CD14-positive monocyte (primary cell): Measurements from ENCODE around the gene CHRD. TPM values are rescaled to one million over a fixed set of nuclear protein-coding genes. Genes with fewer than 3 reads are reported as not detected.

Source experiments
- DNase-seq, 3 donors: peaks; one replicate each; pipeline ENCODE4 v3.0.0-alpha.2; 2011 to 2022
- H2AFZ ChIP-seq: 2 replicates; pipeline ENCODE4 v1.6.0; 2012; ENCODE audit warnings: mild to moderate bottlenecking, low read depth, low read length, inconsistent platforms; ENCODE audit not compliant: insufficient read depth, poor library complexity, severe bottlenecking
- H3K27ac ChIP-seq, 2 donors: 1 replicate in 1 of 2; 2 replicates in 1 of 2; pipeline ENCODE4 v1.5.1; 2012 to 2013; ENCODE audit warnings: low read length in 2 of 2, control low read depth in 1 of 2, inconsistent platforms in 1 of 2, low read depth in 1 of 2, mild to moderate bottlenecking in 1 of 2
- H3K27me3 ChIP-seq, 2 donors: one replicate each; pipeline versions ENCODE4 v1.6.0 to v1.6.1; 2011 to 2013; ENCODE audit warnings: low read length in 2 of 2; ENCODE audit not compliant: control insufficient read depth in 2 of 2, insufficient read depth in 2 of 2
- H3K36me3 ChIP-seq, 2 donors: replicated peaks in 1 of 2; 1 replicate in 1 of 2; 2 replicates in 1 of 2; pipeline versions ENCODE4 v1.5.1 to v1.6.1; 2012 to 2013; ENCODE audit warnings: low read length in 2 of 2, control low read depth in 1 of 2, inconsistent platforms in 1 of 2, mild to moderate bottlenecking in 1 of 2; ENCODE audit not compliant: insufficient read depth in 2 of 2, control insufficient read depth in 1 of 2
- H3K4me1 ChIP-seq, 2 donors: 1 replicate in 1 of 2; 2 replicates in 1 of 2; pipeline versions ENCODE4 v1.5.1 to v1.6.1; 2012 to 2013; ENCODE audit warnings: low read length in 2 of 2, control low read depth in 1 of 2, inconsistent platforms in 1 of 2, mild to moderate bottlenecking in 1 of 2, moderate library complexity in 1 of 2; ENCODE audit not compliant: insufficient read depth in 2 of 2, control insufficient read depth in 1 of 2
- H3K4me2 ChIP-seq: replicated peaks from 2 replicates; pipeline ENCODE3; 2012; ENCODE audit warnings: low read length, moderate library complexity, mild to moderate bottlenecking; ENCODE audit not compliant: poor library complexity, severe bottlenecking; ENCODE audit errors: extremely low read depth
- H3K4me3 ChIP-seq, 3 experiments: fragments of 200-600 bp in 1 of 3; sonication (generic) in 1 of 3; replicated peaks in 1 of 3; 1 replicate in 2 of 3; 2 replicates in 1 of 3; pipeline ENCODE4 v1.5.1; 2011 to 2013; ENCODE audit warnings: low read length in 3 of 3, mild to moderate bottlenecking in 3 of 3, control low read depth in 2 of 3, low read depth in 2 of 3, inconsistent platforms in 1 of 3, moderate library complexity in 1 of 3
- H3K79me2 ChIP-seq: 2 replicates; pipeline ENCODE4 v1.6.0; 2012; ENCODE audit warnings: mild to moderate bottlenecking, control low read depth, inconsistent platforms, low read length, moderate library complexity; ENCODE audit not compliant: insufficient read depth
- H3K9ac ChIP-seq: 2 replicates; pipeline ENCODE4 v1.6.0; 2017; ENCODE audit warnings: low read length, mild to moderate bottlenecking; ENCODE audit not compliant: insufficient read depth, poor library complexity, severe bottlenecking
- H3K9me3 ChIP-seq, 2 donors: replicated peaks in 1 of 2; 1 replicate in 1 of 2; 2 replicates in 1 of 2; pipeline versions ENCODE4 v1.5.1 to v1.6.1; 2012 to 2013; ENCODE audit warnings: low read length in 2 of 2, control low read depth in 1 of 2; ENCODE audit not compliant: control insufficient read depth in 1 of 2, insufficient read depth in 1 of 2
- H4K20me1 ChIP-seq: 2 replicates; pipeline ENCODE4 v1.6.0; 2012; ENCODE audit warnings: mild to moderate bottlenecking, low read length, control low read depth, moderate library complexity; ENCODE audit not compliant: insufficient read depth
- H3K27ac Mint-ChIP-seq, 7 donors: one replicate each; pipeline ENCODE4 v1.8.0; 2020; ENCODE audit warnings: mild to moderate bottlenecking in 7 of 7, mixed read lengths in 7 of 7, moderate library complexity in 6 of 7, inconsistent platforms in 2 of 7
- H3K27me3 Mint-ChIP-seq, 3 donors: one replicate each; pipeline ENCODE4 v1.8.0; 2021 to 2022; ENCODE audit warnings: low read depth in 3 of 3, mild to moderate bottlenecking in 3 of 3, mixed read lengths in 3 of 3, moderate library complexity in 3 of 3, inconsistent platforms in 1 of 3
- H3K36me3 Mint-ChIP-seq, 2 donors: one replicate each; pipeline ENCODE4 v1.8.0; 2020; ENCODE audit warnings: mixed read lengths in 2 of 2, inconsistent platforms in 1 of 2, mild to moderate bottlenecking in 1 of 2
- H3K4me1 Mint-ChIP-seq: one replicate; pipeline ENCODE4 v1.8.0; 2020; ENCODE audit warnings: mild to moderate bottlenecking, mixed read lengths
- H3K4me3 Mint-ChIP-seq, 2 donors: one replicate each; pipeline ENCODE4 v1.8.0; 2020; ENCODE audit warnings: mild to moderate bottlenecking in 2 of 2, mixed read lengths in 2 of 2, moderate library complexity in 1 of 2
- H3K9me3 Mint-ChIP-seq, 7 donors: one replicate each; pipeline ENCODE4 v1.8.0; 2020 to 2022; ENCODE audit warnings: mixed read lengths in 7 of 7, mild to moderate bottlenecking in 6 of 7, moderate library complexity in 6 of 7, inconsistent platforms in 2 of 7
- CTCF ChIP-seq: fragments of 200-600 bp; IDR thresholded peaks from one replicate; pipeline ENCODE4 v1.8.0; 2022; ENCODE audit warnings: antibody characterized with exemption, mild to moderate bottlenecking
- WGBS: methylation state at CpG from one replicate; pipeline ENCODE4 v1.1.5; 2013; ENCODE audit warnings: missing lambda C conversion rate; ENCODE audit not compliant: insufficient coverage; 5-methylcytosine and 5-hydroxymethylcytosine counted together
- intact Hi-C, 2 donors: fragments of 100-400 bp; cut with micrococcal nuclease; formaldehyde crosslinking; loops; one replicate each; pipeline versions ENCODE4 v1.15.0 to v1.15.1; 2023
- polyA plus RNA-seq, 3 donors: library from polyadenylated mRNA; depleted of rRNA in 1 of 3; unstranded in 2 of 3; stranded (reverse) in 1 of 3; fragments of 300-500 nt in 2 of 3; fragments of >200 nt in 1 of 3; fragmentation: Illumina TruSeq in 2 of 3; gene quantifications; 1 replicate in 2 of 3; 2 replicates in 1 of 3; pipeline ENCODE4 v1.2.3, GENCODE V29; 2012 to 2021

CHRD gene
- polyA plus RNA-seq, 3 donors, result 0.03 TPM; not detected in 2

GRCh38 chr3:184333190-184333589, 46.7 kb upstream of the CHRD start:
- Histone ChIP-seq H3K27me3 (no peaks in the 10 kb centered on the region), H3K9me3 (no peaks in the 10 kb centered on the region), H3K4me2 (no peak overlapping the region), H3K9ac (no peak overlapping the region), H3K4me1 (peaks cover 21 to 25% of the 10 kb centered on the region in 2 donors), H2AFZ (no peak overlapping the region), H4K20me1 (peaks cover 45% of the 10 kb centered on the region), H3K36me3 (peaks cover 71 to 72% of the 10 kb centered on the region in 2 donors), H3K27ac (peak overlapping the region; percentile 20 to 87), H3K79me2 (peaks cover 18% of the 10 kb centered on the region), H3K4me3 (no peak overlapping the region)
- H3K9me3 Mint-ChIP-seq, result no peaks in the 10 kb centered on the region
- peak overlapping the region; percentile 76 to 97 (median 97) for H3K27ac Mint-ChIP-seq
- H3K27me3 Mint-ChIP-seq, result peaks cover 0 to 13% (median 6%) of the 10 kb centered on the region in 3 donors
- DNase-seq, result no peak
- TF ChIP-seq CTCF, result no peak
- 100% methylated on average over 5 of the region's 6 CpGs for WGBS
- peaks cover 77 to 78% of the 10 kb centered on the region in 2 donors for H3K36me3 Mint-ChIP-seq
- H3K4me3 Mint-ChIP-seq, result no peak overlapping the region
- intact Hi-C loops, result no loop called here
- H3K4me1 Mint-ChIP-seq, result peaks cover 34% of the 10 kb centered on the region

- H3K4me3 Mint-ChIP-seq, result no peak overlapping the region
- peaks cover 22% of the 10 kb centered on the region for H3K79me2 ChIP-seq
- peaks cover 45% of the 10 kb centered on the region for H4K20me1 ChIP-seq
- H3K4me1 ChIP-seq, result peaks cover 26 to 30% of the 10 kb centered on the region in 2 donors
- intact Hi-C loops, result no loop called here
- no peak overlapping the region for H3K4me2 ChIP-seq
- no peaks in the 10 kb centered on the region for H3K9me3 Mint-ChIP-seq
- peak overlapping the region; percentile 75 to 97 (median 97) for H3K27ac Mint-ChIP-seq
- H3K36me3 ChIP-seq, result peaks cover 66% of the 10 kb centered on the region in 2 donors
- TF ChIP-seq CTCF, result no peak
- DNase-seq, result no peak
- H3K9me3 ChIP-seq, result no peaks in the 10 kb centered on the region
- peaks cover 0 to 2% of the 10 kb centered on the region in 2 donors for H3K27me3 ChIP-seq
- no peak overlapping the region for H3K4me3 ChIP-seq
- peak overlapping the region; percentile 37 to 87 for H3K27ac ChIP-seq
- peaks cover 73 to 75% of the 10 kb centered on the region in 2 donors for H3K36me3 Mint-ChIP-seq
- H3K4me1 Mint-ChIP-seq, result peaks cover 36% of the 10 kb centered on the region
- H3K9ac ChIP-seq, result no peak overlapping the region
- WGBS, result 97% methylated on average over 3 of the region's 3 CpGs
- no peak overlapping the region for H2AFZ ChIP-seq
- peaks cover 0 to 12% (median 10%) of the 10 kb centered on the region in 3 donors for H3K27me3 Mint-ChIP-seq
These were observed 46.2 kb upstream of the CHRD start for GRCh38 chr3:184333700-184334099.
